Measurements from ENCODE around the gene SOS2.

GRCh38 chr14:50083467-50084337 lies 147.7 kb downstream of the SOS2 start:
- no peak for TF ChIP-seq CTCF (IDR thresholded peaks at IDR 0.05)
- TF ChIP-seq POLR2A (IDR thresholded peaks at IDR 0.05) = no peak

Data from lower leg skin (tissue), 3 donors.